ENCODE measurements around the gene LIPJ. TPM values are rescaled to one million over a fixed set of nuclear protein-coding genes. Genes with fewer than 3 reads are reported as not detected.

The LIPJ gene
- total and polyA plus RNA-seq, 10 of the 15 experiments (the other 5 are each of a cell fraction or from before 2014, with no cell fraction given) = 0.03 to 0.23 (median 0.08) TPM; not detected in 5

- TF ChIP-seq PKNOX1 (IDR thresholded peaks at IDR 0.05) = no peak
- TF ChIP-seq, protein P1, sequence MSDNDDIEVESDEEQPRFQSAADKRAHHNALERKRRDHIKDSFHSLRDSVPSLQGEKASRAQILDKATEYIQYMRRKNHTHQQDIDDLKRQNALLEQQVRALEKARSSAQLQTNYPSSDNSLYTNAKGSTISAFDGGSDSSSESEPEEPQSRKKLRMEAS (IDR thresholded peaks at IDR 0.05; ENCODE audit: low read depth, low read length) = no peak
These were observed 29.9 kb downstream of the LIPJ start (continued) for GRCh38 chr10:88616250-88616977.

GRCh38 chr10:88617772-88618300 lies 31.3 kb downstream of the LIPJ start:
- SMC1A ChIA-PET (ENCODE audit: uncharacterized antibody, unreplicated experiment) = interaction anchor here (0.9 to 1.5 kb wide), 2 partner anchors 20 to 23 kb away, joined by 3 read pairs; no protein-coding TSS in a partner anchor
- RAD21 ChIA-PET (ENCODE audit: unreplicated experiment) = interaction anchor here (1.2 kb wide), 1 partner anchor 35 kb away, joined by 3 read pairs; the partner anchor contains the start of gene RNLS
- no peak for DNase-seq (ENCODE audit: low read depth, low spot score)
- Histone ChIP-seq H4K20me1 (ENCODE audit: control insufficient read depth, insufficient read depth) (no peaks in the 10 kb centered on the region), H3K4me3 (no peak overlapping the region), H3K9me3 (replicated peaks; ENCODE audit: control insufficient read depth, insufficient read depth, low read length) (no peaks in the 10 kb centered on the region; the same call in 2 of the 3 replicates), H3K9ac (ENCODE audit: control insufficient read depth, insufficient read depth, low read length) (no peak overlapping the region), H3K79me2 (ENCODE audit: control insufficient read depth, insufficient read depth, low read length) (no peaks in the 10 kb centered on the region), H3K36me3 (ENCODE audit: control insufficient read depth in 2 of 2, insufficient read depth in 2 of 2, low read length in 1 of 2) (no peaks in the 10 kb centered on the region), H3K4me1 (ENCODE audit: control insufficient read depth, insufficient read depth, low read length) (no peaks in the 10 kb centered on the region), H3K27ac (ENCODE audit: control insufficient read depth, insufficient read depth) (no peak overlapping the region), H3K27me3 (replicated peaks in 1 of 2; ENCODE audit: control insufficient read depth in 2 of 2, insufficient read depth in 2 of 2, low read length in 1 of 2) (no peaks in the 10 kb centered on the region), H2AFZ (ENCODE audit: control insufficient read depth, low read depth, low read length) (no peak overlapping the region), H3K4me2 (ENCODE audit: control insufficient read depth, insufficient read depth) (no peak overlapping the region)
- ATAC-seq = no peak
- 50% methylated on average over 1 of the region's 1 CpG for WGBS (ENCODE audit: insufficient coverage, insufficient replicate concordance, low lambda C conversion rate, missing lambda C conversion rate)
- CTCF ChIA-PET = no interaction called here
- no peak for FAIRE-seq
- POLR2A ChIA-PET = interaction anchor here (0.6 kb wide), 1 partner anchor 835 kb away, joined by 3 read pairs; no protein-coding TSS in a partner anchor
- intact Hi-C loops (cut with micrococcal nuclease; ENCODE audit: unreplicated experiment) = no loop called here
- BruUV-seq (replicated peaks) = no TSS peak
- in situ Hi-C loops (cut with MboI) = no loop called here
- TF ChIP-seq KLF5 (IDR thresholded peaks at IDR 0.05; ENCODE audit: partially characterized antibody) = no peak
- no peak for TF ChIP-seq ESRRA (IDR thresholded peaks at IDR 0.05; ENCODE audit: low read length)
- TF ChIP-seq TAF1 (IDR thresholded peaks at IDR 0.05; ENCODE audit: borderline replicate concordance, low read depth, low read length) = no peak
- no peak for TF ChIP-seq ATF2 (IDR thresholded peaks at IDR 0.05; ENCODE audit: low read length)
- TF ChIP-seq YY1 (IDR thresholded peaks at IDR 0.05; ENCODE audit: low read depth, low read length) = no peak
- no peak for TF ChIP-seq SP1 (IDR thresholded peaks at IDR 0.05; ENCODE audit: low read depth, low read length)
- TF ChIP-seq CBX3 (IDR thresholded peaks at IDR 0.05; ENCODE audit: borderline replicate concordance, low read depth) = no peak
- no peak for TF ChIP-seq PAX8 (IDR thresholded peaks at IDR 0.05)
- TF ChIP-seq SIN3A (IDR thresholded peaks at IDR 0.05; ENCODE audit: low read depth, low read length) = no peak
- TF ChIP-seq RBBP5 (conservative IDR thresholded peaks at IDR 0.05) = no peak
- TF ChIP-seq ZNF384 (IDR thresholded peaks at IDR 0.05; ENCODE audit: borderline replicate concordance, low read depth, low read length) = no peak
- no peak for TF ChIP-seq BRCA1 (IDR thresholded peaks at IDR 0.05; ENCODE audit: low read depth, low read length)
- TF ChIP-seq PRDM15 (CRISPR knock-in tag; IDR thresholded peaks at IDR 0.05) = no peak
- TF ChIP-seq TCF3 (IDR thresholded peaks at IDR 0.05; ENCODE audit: borderline replicate concordance, insufficient read depth, low read depth, low read length) = no peak
- no peak for TF ChIP-seq SMAD5 (IDR thresholded peaks at IDR 0.05; ENCODE audit: low read depth)
